ENCODE measurements around the gene CCDC18. TPM values are rescaled to one million over a fixed set of nuclear protein-coding genes. Genes with fewer than 3 reads are reported as not detected.
A peak's percentile ranks its signal among the peaks of the same experiment; 100 is the strongest.

CCDC18 gene
- polyA plus RNA-seq, 1 experiment: 4.3 TPM

GRCh38 chr1:93324486-93325464, 144.3 kb downstream of the CCDC18 start:
- Histone ChIP-seq H3K9me3 (ENCODE audit: control insufficient read depth, insufficient read depth, low read length) (no peaks in the 10 kb centered on the region), H3K27ac (ENCODE audit: low read depth, low read length) (peak overlapping the region; percentile 22), H3K27me3 (ENCODE audit: control insufficient read depth, insufficient read depth, low read length) (no peaks in the 10 kb centered on the region), H3K4me3 (ENCODE audit: low read depth, low read length) (no peak overlapping the region)
- TF ChIP-seq CTCF (IDR thresholded peaks at IDR 0.05; ENCODE audit: low read depth, low read length): no peak
- POLR2A ChIA-PET: interaction anchor here (0.6 to 1.2 kb wide), 4 partner anchors 20 to 48 kb away, joined by 3 to 9 read pairs (median 5); partner anchors contain the start of gene DR1
- DNase-seq (ENCODE audit: low read depth, low spot score): no peak
- CTCF ChIA-PET: interaction anchor here (0.5 to 2.2 kb wide), 4 partner anchors 10 to 20 kb away, joined by 3 to 20 read pairs (median 4); no protein-coding TSS in a partner anchor

Small RNAs within 50 kb of the gene (small RNA-seq; reads per million reads assigned to genes)
- gene AC126124.1 (ENCODE audit: insufficient read length, low read depth) (not detected), gene AL139421.1 (ENCODE audit: insufficient read length, low read depth) (not detected)

Other genes with a start within 250 kb of the CCDC18 start
- gene DIPK1A, start 219.3 kb upstream of the CCDC18 start, polyA plus RNA-seq (2011; rRNA removed): 35.9 and 50.8 TPM in 2 replicates
- gene MTF2, start 101.4 kb upstream of the CCDC18 start, polyA plus RNA-seq (2011; rRNA removed): 15.8 and 23.9 TPM in 2 replicates
- 53.7 and 76.1 TPM in 2 replicates for gene TMED5, start 311 bp upstream of the CCDC18 start, polyA plus RNA-seq (2011; rRNA removed)
- 36.1 and 44.9 TPM in 2 replicates for gene DR1, start 165.2 kb downstream of the CCDC18 start, polyA plus RNA-seq (2011; rRNA removed)

All from AG04450 (cell line).